ENCODE measurements around the gene TBC1D10B. TPM values are rescaled to one million over a fixed set of nuclear protein-coding genes. Genes with fewer than 3 reads are reported as not detected.

Gene TBC1D10B
- total and polyA plus RNA-seq, 9 of the 15 experiments (the other 6 are each of a cell fraction or from before 2014, with no cell fraction given): 2.2 to 55.4 (median 17.5) TPM

DNA sequence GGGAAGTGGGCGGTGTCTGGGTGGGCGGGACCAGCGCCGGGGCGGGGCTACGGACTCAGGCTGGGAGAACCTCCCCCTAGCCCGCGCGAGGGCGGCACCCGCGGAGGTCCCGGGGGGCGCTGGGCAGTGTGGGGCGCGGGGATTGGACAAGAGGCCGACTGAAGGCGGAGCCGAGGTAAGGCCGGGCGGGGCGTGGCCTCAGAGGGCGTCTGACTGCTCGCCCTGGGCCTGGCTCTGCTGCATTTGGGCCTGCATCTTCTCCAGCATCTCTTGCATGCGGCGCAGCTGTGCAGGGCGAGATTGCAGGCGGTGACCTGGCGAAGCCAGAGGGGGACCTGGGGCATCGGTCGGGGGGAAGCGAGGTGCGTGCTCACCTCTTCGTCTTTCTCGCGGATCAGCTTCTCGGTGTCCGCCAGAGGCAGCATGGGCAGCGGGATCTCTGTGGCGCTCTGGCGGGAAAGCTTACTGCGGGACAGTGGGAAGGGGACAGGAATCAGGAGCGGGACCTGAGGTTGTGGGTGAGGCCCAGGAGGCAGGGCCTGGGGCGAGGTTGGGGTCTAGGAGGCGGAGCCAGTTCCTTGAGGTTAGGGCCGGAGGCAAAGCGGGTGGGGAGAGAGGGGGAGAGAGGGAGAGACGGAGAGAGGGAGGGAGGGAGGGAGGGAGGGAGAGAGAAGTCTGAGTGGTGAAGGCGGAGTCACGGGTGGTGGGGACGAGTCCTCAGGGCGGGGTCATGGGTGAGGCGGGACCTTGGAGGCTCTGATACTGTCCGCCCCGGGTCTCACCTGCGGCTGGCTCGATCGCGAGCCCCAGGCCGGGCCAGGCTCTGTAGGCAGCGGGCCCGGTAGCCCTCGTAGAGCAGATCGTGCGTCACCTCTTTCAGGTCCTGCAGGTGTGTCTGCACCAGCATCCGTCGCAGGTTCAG is 8.2 kb upstream of the TBC1D10B start (continued):
- TF ChIP-seq HNRNPK (IDR thresholded peaks at IDR 0.05; ENCODE audit: low read depth, low read length, poor library complexity, severe bottlenecking): no peak
- TF ChIP-seq, protein P1, sequence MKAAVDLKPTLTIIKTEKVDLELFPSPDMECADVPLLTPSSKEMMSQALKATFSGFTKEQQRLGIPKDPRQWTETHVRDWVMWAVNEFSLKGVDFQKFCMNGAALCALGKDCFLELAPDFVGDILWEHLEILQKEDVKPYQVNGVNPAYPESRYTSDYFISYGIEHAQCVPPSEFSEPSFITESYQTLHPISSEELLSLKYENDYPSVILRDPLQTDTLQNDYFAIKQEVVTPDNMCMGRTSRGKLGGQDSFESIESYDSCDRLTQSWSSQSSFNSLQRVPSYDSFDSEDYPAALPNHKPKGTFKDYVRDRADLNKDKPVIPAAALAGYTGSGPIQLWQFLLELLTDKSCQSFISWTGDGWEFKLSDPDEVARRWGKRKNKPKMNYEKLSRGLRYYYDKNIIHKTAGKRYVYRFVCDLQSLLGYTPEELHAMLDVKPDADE (conservative IDR thresholded peaks at IDR 0.05; ENCODE audit: control insufficient read depth, low read depth, low read length): no peak
- TF ChIP-seq, protein P2, sequence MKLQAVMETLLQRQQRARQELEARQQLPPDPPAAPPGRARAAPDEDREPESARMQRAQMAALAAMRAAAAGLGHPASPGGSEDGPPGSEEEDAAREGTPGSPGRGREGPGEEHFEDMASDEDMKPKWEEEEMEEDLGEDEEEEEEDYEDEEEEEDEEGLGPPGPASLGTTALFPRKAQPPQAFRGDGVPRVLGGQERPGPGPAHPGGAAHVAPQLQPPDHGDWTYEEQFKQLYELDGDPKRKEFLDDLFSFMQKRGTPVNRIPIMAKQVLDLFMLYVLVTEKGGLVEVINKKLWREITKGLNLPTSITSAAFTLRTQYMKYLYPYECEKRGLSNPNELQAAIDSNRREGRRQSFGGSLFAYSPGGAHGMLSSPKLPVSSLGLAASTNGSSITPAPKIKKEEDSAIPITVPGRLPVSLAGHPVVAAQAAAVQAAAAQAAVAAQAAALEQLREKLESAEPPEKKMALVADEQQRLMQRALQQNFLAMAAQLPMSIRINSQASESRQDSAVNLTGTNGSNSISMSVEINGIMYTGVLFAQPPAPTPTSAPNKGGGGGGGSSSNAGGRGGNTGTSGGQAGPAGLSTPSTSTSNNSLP (IDR thresholded peaks at IDR 0.05; ENCODE audit: borderline replicate concordance, low read depth, low read length): no peak
- TF ChIP-seq ZSCAN32 (CRISPR knock-in tag; IDR thresholded peaks at IDR 0.05): 0 out of 2 replicates have a peak, but pooled peaks have one; percentile 21
- TF ChIP-seq ZNF316 (IDR thresholded peaks at IDR 0.05): no peak
- no peak for TF ChIP-seq HNRNPLL (IDR thresholded peaks at IDR 0.05; ENCODE audit: low read depth, low read length, poor library complexity, severe bottlenecking)
- no peak for TF ChIP-seq ZNF232 (CRISPR knock-in tag; IDR thresholded peaks at IDR 0.05)
- no peak for TF ChIP-seq ATF7 (IDR thresholded peaks at IDR 0.05)
- no peak for TF ChIP-seq ETV6 (IDR thresholded peaks at IDR 0.05; ENCODE audit: borderline replicate concordance in 1 of 2, low read depth in 2 of 2, low read length in 1 of 2)
- TF ChIP-seq ETV6 (CRISPR knock-in tag; IDR thresholded peaks at IDR 0.05; ENCODE audit: borderline replicate concordance): 0 out of 2 replicates have a peak, but pooled peaks have one; percentile 68
- no peak for TF ChIP-seq ELF2 (CRISPR knock-in tag; IDR thresholded peaks at IDR 0.05)
- no peak for TF ChIP-seq ZNF551 (CRISPR knock-in tag; IDR thresholded peaks at IDR 0.05)
- peak; percentile 71 for TF ChIP-seq CCNT2 (IDR thresholded peaks at IDR 0.05; ENCODE audit: borderline replicate concordance, extremely low read depth, insufficient read length, low read depth, low read length)
- TF ChIP-seq RFX1 (IDR thresholded peaks at IDR 0.05): no peak
- TF ChIP-seq ZNF41 (CRISPR knock-in tag; conservative IDR thresholded peaks at IDR 0.05): no peak
- TF ChIP-seq SNRNP70 (optimal IDR thresholded peaks at IDR 0.05; ENCODE audit: low read depth, low read length): no peak
- no peak for TF ChIP-seq RBM39 (optimal IDR thresholded peaks at IDR 0.05; ENCODE audit: low read depth, low read length)
- TF ChIP-seq MECOM (CRISPR knock-in tag; IDR thresholded peaks at IDR 0.05): no peak
- TF ChIP-seq, protein P3, sequence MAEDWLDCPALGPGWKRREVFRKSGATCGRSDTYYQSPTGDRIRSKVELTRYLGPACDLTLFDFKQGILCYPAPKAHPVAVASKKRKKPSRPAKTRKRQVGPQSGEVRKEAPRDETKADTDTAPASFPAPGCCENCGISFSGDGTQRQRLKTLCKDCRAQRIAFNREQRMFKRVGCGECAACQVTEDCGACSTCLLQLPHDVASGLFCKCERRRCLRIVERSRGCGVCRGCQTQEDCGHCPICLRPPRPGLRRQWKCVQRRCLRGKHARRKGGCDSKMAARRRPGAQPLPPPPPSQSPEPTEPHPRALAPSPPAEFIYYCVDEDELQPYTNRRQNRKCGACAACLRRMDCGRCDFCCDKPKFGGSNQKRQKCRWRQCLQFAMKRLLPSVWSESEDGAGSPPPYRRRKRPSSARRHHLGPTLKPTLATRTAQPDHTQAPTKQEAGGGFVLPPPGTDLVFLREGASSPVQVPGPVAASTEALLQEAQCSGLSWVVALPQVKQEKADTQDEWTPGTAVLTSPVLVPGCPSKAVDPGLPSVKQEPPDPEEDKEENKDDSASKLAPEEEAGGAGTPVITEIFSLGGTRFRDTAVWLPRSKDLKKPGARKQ (CRISPR knock-in tag; IDR thresholded peaks at IDR 0.05): no peak
- peak; percentile 66 to 69 for TF ChIP-seq MAZ (CRISPR knock-in tag; conservative IDR thresholded peaks at IDR 0.05 in 1 of 2, IDR thresholded peaks at IDR 0.05 in 1 of 2)

Data from K562 (cell line).